Heart right ventricle (tissue), 16 donors: Measurements from ENCODE around the gene SLC12A8. TPM values are rescaled to one million over a fixed set of nuclear protein-coding genes. Genes with fewer than 3 reads are reported as not detected.

ENCODE experiments used
- ATAC-seq, 8 donors: fragments of 200-7000 bp; cut with Tn5 transposase; one replicate each; pipeline ENCODE4 v1.9.1; 2020; ENCODE audit warnings: mild to moderate bottlenecking in 8 of 8, moderate library complexity in 8 of 8, moderate number of reproducible peaks in 1 of 8
- DNase-seq, 2 donors: peaks; one replicate each; pipeline ENCODE4 v3.0.0-alpha.2; 2020
- H3K27ac ChIP-seq, 10 donors: fragments of 200-600 bp; sonication (generic) in 2 of 10; one replicate each; pipeline versions ENCODE4 v1.5.0 to v1.8.0; 2020 to 2022; ENCODE audit warnings: mild to moderate bottlenecking in 3 of 10
- H3K27me3 ChIP-seq, 7 donors: fragments of 200-600 bp; one replicate each; pipeline ENCODE4 v1.8.0; 2021 to 2022; ENCODE audit warnings: mild to moderate bottlenecking in 2 of 7
- H3K36me3 ChIP-seq, 9 donors: fragments of 200-600 bp; sonication (generic) in 1 of 9; one replicate each; pipeline versions ENCODE4 v1.5.0 to v1.8.0; 2020 to 2022; ENCODE audit warnings: mild to moderate bottlenecking in 2 of 9
- H3K4me1 ChIP-seq, 9 donors: fragments of 200-600 bp; sonication (generic) in 1 of 9; one replicate each; pipeline versions ENCODE4 v1.5.0 to v1.8.0; 2020 to 2022; ENCODE audit warnings: mild to moderate bottlenecking in 4 of 9
- H3K4me3 ChIP-seq, 10 donors: fragments of 200-600 bp; sonication (generic) in 2 of 10; one replicate each; pipeline versions ENCODE4 v1.5.0 to v1.8.0; 2020 to 2022; ENCODE audit warnings: mild to moderate bottlenecking in 7 of 10, moderate library complexity in 2 of 10
- H3K9me3 ChIP-seq, 11 donors: fragments of 200-600 bp in 10 of 11; sonication (generic) in 2 of 11; one replicate each; pipeline versions ENCODE4 v1.5.0 to v1.8.0; 2013 to 2022; ENCODE audit warnings: mild to moderate bottlenecking in 2 of 11, control low read depth in 1 of 11, moderate library complexity in 1 of 11
- WGBS, 2 donors: extraction: QIAGEN DNeasy Blood & Tissue Kit; methylation state at CpG; one replicate each; pipeline ENCODE4 v1.1.7; 2013; ENCODE audit warnings: inconsistent platforms in 1 of 2; 5-methylcytosine and 5-hydroxymethylcytosine counted together
- intact Hi-C, 10 donors: fragments of 100-400 bp; cut with DNase I; formaldehyde crosslinking; loops; one replicate each; pipeline versions ENCODE4 v1.11.1 to v1.14.2; 2022
- polyA plus RNA-seq, 2 donors: library from polyadenylated mRNA; stranded (reverse); fragments of 200-250 nt; gene quantifications; one replicate each; pipeline ENCODE4 v1.2.3, GENCODE V29; 2013
- total RNA-seq, 10 donors: library from RNA; stranded (reverse); fragmentation: NEBNext Ultra II Directional in 3 of 10; extraction: Animal tissue kit (Norgen Biotek cat#: 25700) in 3 of 10; gene quantifications; one replicate each; pipeline versions ENCODE4 v1.2.1 to v1.2.4, GENCODE V29; 2021 to 2023
- TF ChIP-seq, protein P1 (sequence below), 9 donors: fragments of 200-600 bp; sonication (generic) in 2 of 9; IDR thresholded peaks; one replicate each; pipeline versions ENCODE4 v1.5.0 to v1.8.0; 2021 to 2022; ENCODE audit warnings: antibody characterized with exemption in 9 of 9, mild to moderate bottlenecking in 5 of 9, moderate library complexity in 1 of 9
- donor health status: Arrhythmogenic right ventricular cardiomyopathy.
- donor health status: ischemic (EF 13 %, LVEDD 7.1; RV severe dilation, severe dysfunction).
- donor health status: healthy with polysubstance abuse.
- donor health status: DM: no; HTN: yes; CAD: no.
- donor health status: DM: no; HTN: no; CAD: no.
- donor health status: ischemic (EF 25% LVEDD 6.9; RV normal size, moderate dysfunction).
- donor health status: ischemic (EF 25% LVEDD 5.7; RV mildly dilated, moderate dysfunction).
- donor health status: healthy.
- donor health status: DM: yes; HTN: yes; CAD: no.
- donor health status: Ischemic cardiomyopathy.
- donor health status: ischemic (EF 35%, LVEDD 5.7; RV mildly dilated, moderate dysfunction).
- donor health status: nonischemic (EF 11% LVEDD 7.7; RV severe dilation, severe dysfunction).
- donor health status: DM: yes; HTN: yes; CAD: no.
- donor health status: PGD.
- donor health status: ischemic (EF 29% LVEDD 5.4; RV normal size, mild dysfunction).
- donor health status: nonischemic (EF 23%, LVEDD 6.1; RV moderate dilation, normal function).

SLC12A8 gene
- total and polyA plus RNA-seq, 12 donors, result 0.09 to 0.88 (median 0.40) TPM; not detected in 1

DNA sequence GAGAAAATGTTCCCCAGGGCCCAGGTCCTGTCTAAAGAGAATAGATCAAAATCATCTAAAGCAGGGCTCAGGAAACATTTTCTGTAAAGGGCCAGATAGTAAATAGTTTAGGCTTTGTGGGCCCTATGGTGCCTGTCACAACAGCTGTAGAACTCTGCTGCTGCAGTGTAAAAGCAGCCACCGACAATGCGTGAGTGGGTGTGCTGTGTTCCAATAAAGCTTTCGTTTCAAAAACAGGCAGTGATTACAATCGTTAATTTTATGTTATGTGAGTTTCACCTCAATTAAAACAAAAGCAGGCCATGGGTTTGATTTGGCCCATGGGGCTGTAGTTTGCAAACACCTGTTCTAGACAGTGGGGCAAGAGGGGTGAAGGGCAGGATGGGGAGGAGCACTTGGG lies 144.3 kb downstream of the SLC12A8 start:
- WGBS, 2 donors, result 94 to 97% methylated on average over 4 of the region's 4 CpGs
- intact Hi-C loops, result no loop called here

DNA sequence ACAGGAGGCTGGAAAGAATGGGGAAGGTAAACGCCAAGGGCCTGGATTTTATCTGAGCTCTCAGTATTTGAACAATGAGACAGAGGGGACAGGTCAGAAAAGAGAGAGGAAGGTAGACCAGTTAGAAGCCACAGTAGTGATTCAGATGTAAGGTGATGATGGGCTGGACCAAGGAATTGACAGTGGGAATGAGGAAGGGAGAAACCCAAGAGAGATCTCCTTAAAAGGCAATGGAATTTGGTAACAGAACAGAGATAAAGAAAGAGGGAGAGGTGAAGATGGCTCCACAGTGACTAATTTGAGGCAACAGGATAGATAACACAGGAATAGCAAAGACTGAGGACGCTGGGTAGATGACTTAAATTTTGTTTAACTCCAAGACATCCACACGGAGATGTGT lies 145.3 kb downstream of the SLC12A8 start:
- intact Hi-C loops, result no loop called here
- Histone ChIP-seq H3K4me3 (no peak overlapping the region), H3K27me3 (no peaks in the 10 kb centered on the region), H3K9me3 (no peaks in the 10 kb centered on the region), H3K4me1 (peaks cover 10 to 27% (median 17%) of the 10 kb centered on the region in 9 donors), H3K36me3 (no peaks in the 10 kb centered on the region), H3K27ac (no peak overlapping the region)
- ATAC-seq, result no peak
- WGBS, 2 donors, result 76 to 79% methylated on average over 3 of the region's 3 CpGs
- TF ChIP-seq, protein P1, sequence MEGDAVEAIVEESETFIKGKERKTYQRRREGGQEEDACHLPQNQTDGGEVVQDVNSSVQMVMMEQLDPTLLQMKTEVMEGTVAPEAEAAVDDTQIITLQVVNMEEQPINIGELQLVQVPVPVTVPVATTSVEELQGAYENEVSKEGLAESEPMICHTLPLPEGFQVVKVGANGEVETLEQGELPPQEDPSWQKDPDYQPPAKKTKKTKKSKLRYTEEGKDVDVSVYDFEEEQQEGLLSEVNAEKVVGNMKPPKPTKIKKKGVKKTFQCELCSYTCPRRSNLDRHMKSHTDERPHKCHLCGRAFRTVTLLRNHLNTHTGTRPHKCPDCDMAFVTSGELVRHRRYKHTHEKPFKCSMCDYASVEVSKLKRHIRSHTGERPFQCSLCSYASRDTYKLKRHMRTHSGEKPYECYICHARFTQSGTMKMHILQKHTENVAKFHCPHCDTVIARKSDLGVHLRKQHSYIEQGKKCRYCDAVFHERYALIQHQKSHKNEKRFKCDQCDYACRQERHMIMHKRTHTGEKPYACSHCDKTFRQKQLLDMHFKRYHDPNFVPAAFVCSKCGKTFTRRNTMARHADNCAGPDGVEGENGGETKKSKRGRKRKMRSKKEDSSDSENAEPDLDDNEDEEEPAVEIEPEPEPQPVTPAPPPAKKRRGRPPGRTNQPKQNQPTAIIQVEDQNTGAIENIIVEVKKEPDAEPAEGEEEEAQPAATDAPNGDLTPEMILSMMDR (IDR thresholded peaks at IDR 0.05), result no peak
- no peak for DNase-seq

More for the DNA sequence above, 144.3 kb downstream of the SLC12A8 start:
- Histone ChIP-seq H3K9me3 (no peaks in the 10 kb centered on the region), H3K27ac (no peak overlapping the region), H3K4me3 (no peak overlapping the region), H3K27me3 (no peaks in the 10 kb centered on the region), H3K4me1 (peaks cover 3 to 20% (median 9%) of the 10 kb centered on the region in 9 donors), H3K36me3 (no peaks in the 10 kb centered on the region)
- ATAC-seq, result no peak
- TF ChIP-seq, protein P1 (IDR thresholded peaks at IDR 0.05), result no peak
- DNase-seq, result no peak

DNA sequence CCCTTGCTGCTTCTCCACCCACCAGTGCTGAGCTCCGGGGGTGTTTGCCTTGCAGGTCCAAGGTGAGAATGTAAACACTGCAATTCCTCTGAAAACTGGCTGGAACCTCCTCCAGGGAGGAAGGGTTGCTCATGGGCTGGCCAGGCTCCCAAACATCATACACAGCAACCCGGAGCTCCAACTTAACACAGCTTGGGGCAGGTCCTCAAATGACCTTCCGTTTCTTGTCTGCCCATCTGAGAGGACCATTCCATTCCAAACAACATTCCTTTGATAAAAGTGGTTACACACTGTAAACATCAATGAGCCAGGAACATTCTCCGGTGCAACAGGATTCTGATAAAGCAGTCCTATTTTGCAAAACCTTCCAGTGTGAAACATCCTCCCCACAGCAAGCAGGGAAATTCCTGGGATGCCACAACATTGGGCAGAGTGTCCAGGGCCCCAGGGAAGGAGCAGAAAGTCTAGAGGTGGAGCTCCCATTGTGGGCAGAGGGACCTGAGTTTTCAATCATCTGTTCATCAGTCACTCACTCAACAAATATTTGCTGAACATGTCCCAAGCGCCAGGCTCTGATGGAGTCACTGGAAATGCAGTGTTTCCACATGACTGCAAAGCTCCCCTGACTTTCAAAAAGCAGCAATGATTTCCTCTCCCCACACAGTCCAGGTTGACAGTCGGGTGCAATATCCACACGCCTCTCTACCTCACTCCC lies 149.5 kb downstream of the SLC12A8 start:
- 25 to 29% methylated on average over 7 of the region's 7 CpGs for WGBS, 2 donors
- H3K27ac ChIP-seq, result peak overlapping the region in 9 of 10 donors; percentile 20 to 89 (median 85)
- H3K27me3 ChIP-seq, result no peaks in the 10 kb centered on the region
- ATAC-seq (peak; percentile 7 to 82 (median 45)), DNase-seq (peak; percentile 33 to 41)
- H3K4me1 ChIP-seq, result peaks cover 15 to 59% (median 44%) of the 10 kb centered on the region in 9 donors
- H3K4me3 ChIP-seq, result no peak overlapping the region
- H3K9me3 ChIP-seq, result no peaks in the 10 kb centered on the region
- no peaks in the 10 kb centered on the region for H3K36me3 ChIP-seq
- intact Hi-C loops, result loop anchor here in 3 of 10 donors (5.0 kb wide), 2 partner anchors 66 to 79 kb away; no protein-coding TSS in a partner anchor
- TF ChIP-seq, protein P1 (IDR thresholded peaks at IDR 0.05), result no peak

DNA sequence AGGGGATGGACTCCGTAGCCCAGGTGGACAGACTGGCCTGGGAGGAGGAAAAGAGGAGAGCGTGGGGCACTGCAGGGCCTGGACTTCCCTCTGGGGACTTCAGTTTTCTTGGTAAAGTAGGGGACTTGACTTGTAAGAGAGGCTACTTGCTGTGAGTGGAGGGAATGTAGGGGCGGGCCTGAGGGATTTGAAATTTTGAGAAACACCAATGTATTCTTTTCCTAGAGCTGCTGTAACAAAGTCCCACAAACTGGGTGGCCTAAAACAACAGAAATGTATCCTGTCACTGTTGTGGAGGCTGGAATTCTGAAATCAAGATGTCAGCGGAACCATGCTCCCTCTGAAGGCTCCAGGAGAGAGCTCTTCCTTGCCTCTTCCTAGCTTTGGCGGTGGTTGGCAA lies 150.9 kb downstream of the SLC12A8 start:
- Histone ChIP-seq H3K27ac (peak overlapping the region; percentile 6 to 89 (median 79)), H3K4me1 (peaks cover 15 to 67% (median 50%) of the 10 kb centered on the region in 9 donors), H3K4me3 (peak overlapping the region in 6 of 10 donors; percentile 8 to 40 (median 32)), H3K27me3 (no peaks in the 10 kb centered on the region), H3K9me3 (no peaks in the 10 kb centered on the region), H3K36me3 (no peaks in the 10 kb centered on the region)
- TF ChIP-seq, protein P1 (IDR thresholded peaks at IDR 0.05), result no peak
- ATAC-seq, result peak in 6 of 8 donors; percentile 1 to 28 (median 4)
- intact Hi-C loops, result loop anchor here in 3 of 10 donors (5.0 kb wide), 2 partner anchors 64 to 81 kb away; no protein-coding TSS in a partner anchor
- WGBS, 2 donors, result 57 to 58% methylated on average over 5 of the region's 5 CpGs
- DNase-seq, result no peak
